ENCODE measurements around the gene UFL1. TPM values are rescaled to one million over a fixed set of nuclear protein-coding genes. Genes with fewer than 3 reads are reported as not detected.

The UFL1 gene
- polyA plus RNA-seq, 1 donor from 2014 or later, result 20.6 TPM

GRCh38 chr6:96570053-96570452 is 48.4 kb downstream of the UFL1 start:
- Histone ChIP-seq H3K9me2 (ENCODE audit: insufficient read depth, low read length) (no peaks in the 10 kb centered on the region), H4K20me1 (ENCODE audit: insufficient read depth) (no peaks in the 10 kb centered on the region), H3K4me2 (ENCODE audit: low read length) (no peak overlapping the region), H3K4me3 (ENCODE audit: low read length) (no peak overlapping the region), H3K79me2 (replicated peaks; ENCODE audit: insufficient read depth, low read length) (no peaks in the 10 kb centered on the region), H3K27me3 (ENCODE audit: insufficient read depth, low read depth, low read length) (no peaks in the 10 kb centered on the region), H3K9me3 (ENCODE audit: low read length) (no peaks in the 10 kb centered on the region), H3F3A (ENCODE audit: insufficient read depth, low read length, poor library complexity, severe bottlenecking) (no peaks in the 10 kb centered on the region), H3K27ac (ENCODE audit: low read length) (no peak overlapping the region), H2AFZ (ENCODE audit: low read depth, low read length) (no peak overlapping the region), H3K36me3 (ENCODE audit: insufficient read depth, low read length) (no peaks in the 10 kb centered on the region), H3K9ac (ENCODE audit: low read length) (no peak overlapping the region)
- TF ChIP-seq POLR2AphosphoS5 (IDR thresholded peaks at IDR 0.05) (no peak), MXI1 (conservative IDR thresholded peaks at IDR 0.05; ENCODE audit: poor library complexity, severe bottlenecking) (no peak), RAD21 (conservative IDR thresholded peaks at IDR 0.05) (no peak), SMC3 (conservative IDR thresholded peaks at IDR 0.05; ENCODE audit: poor library complexity) (no peak)

- no peak overlapping the region for H2AFZ ChIP-seq (ENCODE audit: low read depth, low read length)
- H3K27ac ChIP-seq (ENCODE audit: low read length), result no peak overlapping the region
- no peaks in the 10 kb centered on the region for H3K9me2 ChIP-seq (ENCODE audit: insufficient read depth, low read length)
- H3K79me2 ChIP-seq (replicated peaks; ENCODE audit: insufficient read depth, low read length), result no peaks in the 10 kb centered on the region
- TF ChIP-seq SMC3 (conservative IDR thresholded peaks at IDR 0.05; ENCODE audit: poor library complexity), result no peak
- TF ChIP-seq, protein P1, sequence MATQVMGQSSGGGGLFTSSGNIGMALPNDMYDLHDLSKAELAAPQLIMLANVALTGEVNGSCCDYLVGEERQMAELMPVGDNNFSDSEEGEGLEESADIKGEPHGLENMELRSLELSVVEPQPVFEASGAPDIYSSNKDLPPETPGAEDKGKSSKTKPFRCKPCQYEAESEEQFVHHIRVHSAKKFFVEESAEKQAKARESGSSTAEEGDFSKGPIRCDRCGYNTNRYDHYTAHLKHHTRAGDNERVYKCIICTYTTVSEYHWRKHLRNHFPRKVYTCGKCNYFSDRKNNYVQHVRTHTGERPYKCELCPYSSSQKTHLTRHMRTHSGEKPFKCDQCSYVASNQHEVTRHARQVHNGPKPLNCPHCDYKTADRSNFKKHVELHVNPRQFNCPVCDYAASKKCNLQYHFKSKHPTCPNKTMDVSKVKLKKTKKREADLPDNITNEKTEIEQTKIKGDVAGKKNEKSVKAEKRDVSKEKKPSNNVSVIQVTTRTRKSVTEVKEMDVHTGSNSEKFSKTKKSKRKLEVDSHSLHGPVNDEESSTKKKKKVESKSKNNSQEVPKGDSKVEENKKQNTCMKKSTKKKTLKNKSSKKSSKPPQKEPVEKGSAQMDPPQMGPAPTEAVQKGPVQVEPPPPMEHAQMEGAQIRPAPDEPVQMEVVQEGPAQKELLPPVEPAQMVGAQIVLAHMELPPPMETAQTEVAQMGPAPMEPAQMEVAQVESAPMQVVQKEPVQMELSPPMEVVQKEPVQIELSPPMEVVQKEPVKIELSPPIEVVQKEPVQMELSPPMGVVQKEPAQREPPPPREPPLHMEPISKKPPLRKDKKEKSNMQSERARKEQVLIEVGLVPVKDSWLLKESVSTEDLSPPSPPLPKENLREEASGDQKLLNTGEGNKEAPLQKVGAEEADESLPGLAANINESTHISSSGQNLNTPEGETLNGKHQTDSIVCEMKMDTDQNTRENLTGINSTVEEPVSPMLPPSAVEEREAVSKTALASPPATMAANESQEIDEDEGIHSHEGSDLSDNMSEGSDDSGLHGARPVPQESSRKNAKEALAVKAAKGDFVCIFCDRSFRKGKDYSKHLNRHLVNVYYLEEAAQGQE (IDR thresholded peaks at IDR 0.05; ENCODE audit: borderline replicate concordance), result no peak
- TF ChIP-seq RAD21 (conservative IDR thresholded peaks at IDR 0.05), result no peak
- no peak for TF ChIP-seq MXI1 (conservative IDR thresholded peaks at IDR 0.05; ENCODE audit: poor library complexity, severe bottlenecking)
- TF ChIP-seq EZH2 (IDR thresholded peaks at IDR 0.05; ENCODE audit: borderline replicate concordance, insufficient read depth, low read length, poor library complexity, severe bottlenecking), result no peak
- no peak for TF ChIP-seq EP300 (conservative IDR thresholded peaks at IDR 0.05; ENCODE audit: poor library complexity, severe bottlenecking)
- no peak for TF ChIP-seq TAF1 (IDR thresholded peaks at IDR 0.05; ENCODE audit: low read depth)
- TF ChIP-seq CTCF (IDR thresholded peaks at IDR 0.05; ENCODE audit: poor library complexity, severe bottlenecking), result no peak
- H3K9me3 ChIP-seq (ENCODE audit: low read length), result no peaks in the 10 kb centered on the region
- H3K9ac ChIP-seq (ENCODE audit: low read length), result no peak overlapping the region
- H4K20me1 ChIP-seq (ENCODE audit: insufficient read depth), result no peaks in the 10 kb centered on the region
- H3K4me3 ChIP-seq (ENCODE audit: low read length), result no peak overlapping the region
- no peaks in the 10 kb centered on the region for H3K27me3 ChIP-seq (ENCODE audit: insufficient read depth, low read depth, low read length)
- no peaks in the 10 kb centered on the region for H3F3A ChIP-seq (ENCODE audit: insufficient read depth, low read length, poor library complexity, severe bottlenecking)
- H3K36me3 ChIP-seq (ENCODE audit: insufficient read depth, low read length), result no peaks in the 10 kb centered on the region
- no peak overlapping the region for H3K4me2 ChIP-seq (ENCODE audit: low read length)
Observed at GRCh38 chr6:96571551-96571950, 49.9 kb downstream of the UFL1 start.

GRCh38 chr6:96575359-96575758 is 53.8 kb downstream of the UFL1 start:
- no peaks in the 10 kb centered on the region for H3K9me3 ChIP-seq (ENCODE audit: low read length)
- no peaks in the 10 kb centered on the region for H4K20me1 ChIP-seq (ENCODE audit: insufficient read depth)
- no peaks in the 10 kb centered on the region for H3K27me3 ChIP-seq (ENCODE audit: insufficient read depth, low read depth, low read length)
- TF ChIP-seq TAF1 (IDR thresholded peaks at IDR 0.05; ENCODE audit: low read depth), result no peak
- no peak for TF ChIP-seq RAD21 (conservative IDR thresholded peaks at IDR 0.05)
- no peak for TF ChIP-seq SMC3 (conservative IDR thresholded peaks at IDR 0.05; ENCODE audit: poor library complexity)
- no peak for TF ChIP-seq EZH2 (IDR thresholded peaks at IDR 0.05; ENCODE audit: borderline replicate concordance, insufficient read depth, low read length, poor library complexity, severe bottlenecking)
- no peak for TF ChIP-seq EP300 (conservative IDR thresholded peaks at IDR 0.05; ENCODE audit: poor library complexity, severe bottlenecking)
- TF ChIP-seq POLR2AphosphoS5 (IDR thresholded peaks at IDR 0.05), result no peak
- TF ChIP-seq MXI1 (conservative IDR thresholded peaks at IDR 0.05; ENCODE audit: poor library complexity, severe bottlenecking), result no peak
- TF ChIP-seq CTCF (IDR thresholded peaks at IDR 0.05; ENCODE audit: poor library complexity, severe bottlenecking), result no peak
- TF ChIP-seq, protein P1 (IDR thresholded peaks at IDR 0.05; ENCODE audit: borderline replicate concordance), result no peak
- no peak overlapping the region for H3K9ac ChIP-seq (ENCODE audit: low read length)
- H3K36me3 ChIP-seq (ENCODE audit: insufficient read depth, low read length), result no peaks in the 10 kb centered on the region
- H2AFZ ChIP-seq (ENCODE audit: low read depth, low read length), result no peak overlapping the region
- no peak overlapping the region for H3K4me2 ChIP-seq (ENCODE audit: low read length)
- no peak overlapping the region for H3K27ac ChIP-seq (ENCODE audit: low read length)
- no peaks in the 10 kb centered on the region for H3K9me2 ChIP-seq (ENCODE audit: insufficient read depth, low read length)
- H3K4me3 ChIP-seq (ENCODE audit: low read length), result no peak overlapping the region
- H3F3A ChIP-seq (ENCODE audit: insufficient read depth, low read length, poor library complexity, severe bottlenecking), result no peaks in the 10 kb centered on the region
- H3K79me2 ChIP-seq (replicated peaks; ENCODE audit: insufficient read depth, low read length), result no peaks in the 10 kb centered on the region
